SK-N-SH (cell line): Measurements from ENCODE around the gene PARP16.

ENCODE experiments used
- CTCF ChIP-seq: fragments of 200-600 bp; sonication (generic); IDR thresholded peaks from 2 replicates; pipeline ENCODE4 v1.6.1; 2017; ENCODE audit warnings: antibody characterized with exemption, mild to moderate bottlenecking, moderate library complexity
- MAX ChIP-seq: IDR thresholded peaks from 2 replicates; pipeline ENCODE4 v1.4.0; 2012; ENCODE audit warnings: low read depth
- RAD21 ChIP-seq: IDR thresholded peaks from 2 replicates; pipeline ENCODE4 v1.6.1; 2012; ENCODE audit warnings: mild to moderate bottlenecking, low read length
- YY1 ChIP-seq: IDR thresholded peaks from 2 replicates; pipeline ENCODE4 v1.4.0; 2012; ENCODE audit warnings: low read depth, mild to moderate bottlenecking
- TF ChIP-seq, protein P1 (sequence below): IDR thresholded peaks from 2 replicates; pipeline ENCODE4 v1.4.0; 2012; ENCODE audit warnings: low read depth, borderline replicate concordance

DNA sequence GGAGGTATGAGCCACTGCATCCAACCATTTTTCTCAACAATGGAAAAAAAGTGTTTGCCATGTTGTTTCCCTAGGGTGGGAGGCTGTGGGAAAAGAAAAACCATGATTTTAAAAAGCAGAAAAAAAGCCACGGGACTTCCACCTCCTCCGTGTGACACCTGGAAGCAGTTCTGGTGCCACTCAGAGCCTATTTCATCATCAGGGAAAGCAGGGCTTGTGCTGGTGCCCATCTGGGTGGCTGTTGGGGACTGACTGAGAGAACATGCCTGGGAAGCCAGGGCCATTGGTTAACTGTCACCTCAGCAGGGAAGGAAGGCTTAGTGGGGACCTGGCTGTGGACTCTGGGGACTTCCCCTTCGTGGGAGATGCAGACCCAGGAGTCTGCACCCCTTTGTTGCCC lies 25.1 kb upstream of the PARP16 start:
- no peak for TF ChIP-seq CTCF
- TF ChIP-seq, protein P1, sequence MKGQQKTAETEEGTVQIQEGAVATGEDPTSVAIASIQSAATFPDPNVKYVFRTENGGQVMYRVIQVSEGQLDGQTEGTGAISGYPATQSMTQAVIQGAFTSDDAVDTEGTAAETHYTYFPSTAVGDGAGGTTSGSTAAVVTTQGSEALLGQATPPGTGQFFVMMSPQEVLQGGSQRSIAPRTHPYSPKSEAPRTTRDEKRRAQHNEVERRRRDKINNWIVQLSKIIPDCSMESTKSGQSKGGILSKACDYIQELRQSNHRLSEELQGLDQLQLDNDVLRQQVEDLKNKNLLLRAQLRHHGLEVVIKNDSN: no peak
- TF ChIP-seq RAD21: no peak
- no peak for TF ChIP-seq MAX
- no peak for TF ChIP-seq YY1
